Small intestine (tissue), 7 donors: ENCODE data around the gene TTLL13. TPM values are rescaled to one million over a fixed set of nuclear protein-coding genes. Genes with fewer than 3 reads are reported as not detected.

Experiments
- DNase-seq, 2 donors: peaks; one replicate each; pipeline versions ENCODE4 v3.0.0 to v3.0.0-alpha.2; 2013
- FAIRE-seq: peaks from 2 replicates; lab custom pipeline; 2012; peaks lifted over from hg19 to GRCh38; lab: Jason Lieb, UNC
- H3K27ac ChIP-seq, 3 donors: one replicate each; pipeline ENCODE4 v1.5.1; 2013; ENCODE audit warnings: low read length in 2 of 3, mild to moderate bottlenecking in 2 of 3, control low read depth in 1 of 3, inconsistent platforms in 1 of 3, low read depth in 1 of 3, moderate library complexity in 1 of 3
- H3K27me3 ChIP-seq, 3 donors: one replicate each; pipeline ENCODE4 v1.6.1; 2013; ENCODE audit warnings: low read length in 3 of 3, inconsistent platforms in 1 of 3; ENCODE audit not compliant: control insufficient read depth in 3 of 3, insufficient read depth in 3 of 3
- H3K36me3 ChIP-seq, 3 donors: one replicate each; pipeline ENCODE4 v1.6.1; 2013; ENCODE audit warnings: low read length in 3 of 3, inconsistent platforms in 1 of 3, low read depth in 1 of 3, mild to moderate bottlenecking in 1 of 3, moderate library complexity in 1 of 3; ENCODE audit not compliant: control insufficient read depth in 3 of 3, insufficient read depth in 2 of 3
- H3K4me1 ChIP-seq, 3 donors: one replicate each; pipeline ENCODE4 v1.6.1; 2013; ENCODE audit warnings: low read length in 2 of 3, inconsistent platforms in 1 of 3, low read depth in 1 of 3, mild to moderate bottlenecking in 1 of 3, moderate library complexity in 1 of 3; ENCODE audit not compliant: control insufficient read depth in 3 of 3, insufficient read depth in 2 of 3
- H3K4me3 ChIP-seq, 3 donors: one replicate each; pipeline ENCODE4 v1.5.1; 2013; ENCODE audit warnings: low read length in 3 of 3, control low read depth in 1 of 3, inconsistent platforms in 1 of 3, low read depth in 1 of 3, mild to moderate bottlenecking in 1 of 3, moderate library complexity in 1 of 3
- H3K9me3 ChIP-seq, 2 donors: one replicate each; pipeline ENCODE4 v1.6.1; 2013; ENCODE audit warnings: low read depth in 1 of 2, low read length in 1 of 2; ENCODE audit not compliant: control insufficient read depth in 2 of 2, insufficient read depth in 1 of 2
- WGBS, 3 donors: extraction: QIAGEN DNeasy Blood & Tissue Kit; methylation state at CpG; one replicate each; pipeline ENCODE4 v1.1.7; 2013; 5-methylcytosine and 5-hydroxymethylcytosine counted together
- polyA plus RNA-seq, 4 donors: library from polyadenylated mRNA; stranded (reverse) in 3 of 4; unstranded in 1 of 4; fragments of 200-250 nt in 3 of 4; fragments of 120-200 nt in 1 of 4; gene quantifications; one replicate each; pipeline versions ENCODE4 v1.2.1 to v1.2.3, GENCODE V29; 2013
- donor health status: healthy with polysubstance abuse.
- donor health status: control.
- donor health status: control.
- donor health status: Bipolar disorder and iron deficiency.
- donor health status: healthy.

The TTLL13 gene
- polyA plus RNA-seq, 4 donors: 0.07 to 0.45 (median 0.27) TPM; not detected in 1

DNA sequence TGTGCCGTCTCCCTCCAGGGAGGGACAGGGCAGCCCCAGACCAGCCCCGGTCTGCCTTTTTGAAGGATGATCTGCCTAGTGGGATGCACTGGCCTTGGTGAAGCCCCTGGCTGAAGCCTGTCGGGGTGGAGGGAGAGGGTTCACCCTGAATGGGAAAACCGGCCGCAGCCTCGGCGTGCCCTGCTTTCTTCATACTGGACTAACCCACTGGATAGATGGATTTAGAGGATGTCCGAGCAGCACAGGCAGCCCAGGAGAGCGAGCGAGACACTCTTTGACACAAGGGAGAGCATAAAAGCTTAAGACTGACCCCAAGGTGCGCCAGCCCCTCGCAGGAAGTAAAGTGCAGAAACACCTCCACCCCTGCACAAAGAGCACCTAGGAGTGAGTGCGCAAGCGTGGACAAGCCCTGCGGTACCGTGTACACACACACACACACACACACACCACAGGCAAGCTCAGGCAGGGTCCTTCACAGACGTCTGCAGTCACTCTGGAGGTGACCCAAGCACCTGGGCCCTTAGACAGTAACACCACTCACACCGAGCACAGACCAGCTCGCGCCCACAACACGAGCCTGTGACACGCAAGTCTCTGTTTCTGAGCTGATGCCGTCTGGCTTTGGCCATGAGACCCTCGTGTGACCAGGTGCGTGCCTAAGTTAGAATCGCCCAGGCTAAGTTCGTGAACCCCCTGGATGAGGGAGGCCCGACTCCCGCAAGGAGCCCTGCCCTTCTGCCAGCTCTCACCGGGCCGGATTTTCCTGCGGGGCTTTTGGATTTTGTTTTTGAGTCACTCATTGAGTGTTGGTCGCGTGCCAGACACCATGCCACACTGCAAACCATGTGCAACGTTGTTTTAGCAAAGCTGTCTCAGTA, 36.9 kb upstream of the TTLL13 start:
- H3K4me1 ChIP-seq: peaks cover 8 to 55% (median 9%) of the 10 kb centered on the region in 3 donors
- H3K27ac ChIP-seq: peak overlapping the region; percentile 83 to 100 (median 96)
- DNase-seq (peak in 1 of 2 donors; percentile 54), FAIRE-seq (no peak)
- no peak overlapping the region for H3K4me3 ChIP-seq
- H3K36me3 ChIP-seq: peaks cover 0 to 61% (median 0%) of the 10 kb centered on the region in 3 donors
- WGBS, 3 donors: 41 to 68% (median 52%) methylated on average over 31 to 35 of the region's 35 CpGs
- H3K27me3 ChIP-seq: no peaks in the 10 kb centered on the region
- H3K9me3 ChIP-seq: no peaks in the 10 kb centered on the region

- Histone ChIP-seq H3K27me3 (no peaks in the 10 kb centered on the region), H3K27ac (peak overlapping the region; percentile 83 to 100 (median 96)), H3K36me3 (peaks cover 0 to 63% (median 0%) of the 10 kb centered on the region in 3 donors), H3K4me1 (peaks cover 8 to 51% (median 9%) of the 10 kb centered on the region in 3 donors), H3K4me3 (no peak overlapping the region), H3K9me3 (no peaks in the 10 kb centered on the region)
- WGBS, 3 donors: 18 to 60% (median 34%) methylated on average over 12 of the region's 12 CpGs
- peak; percentile 78 to 97 for DNase-seq
- FAIRE-seq: no peak
Measured at GRCh38 chr15:90213122-90213817, 36.1 kb upstream of the TTLL13 start.

DNA sequence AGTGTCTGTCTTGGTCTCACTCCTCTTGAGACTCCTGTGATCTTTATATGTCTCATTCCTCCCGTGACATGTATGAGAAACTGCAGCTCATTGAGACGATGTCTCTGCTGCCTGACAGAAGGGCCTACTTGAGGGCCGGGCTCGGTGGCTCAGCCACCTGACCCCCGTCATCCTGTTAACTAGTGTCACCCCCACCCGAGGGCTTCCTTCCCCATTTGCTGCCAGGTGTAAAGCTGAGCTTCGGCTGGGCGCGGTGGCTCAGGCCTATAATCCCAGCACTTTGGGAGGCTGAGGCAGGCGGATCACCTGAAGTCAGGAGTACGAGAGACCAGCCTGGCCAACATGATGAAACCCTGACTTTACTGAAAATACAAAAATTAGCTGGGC, 35.5 kb upstream of the TTLL13 start:
- Histone ChIP-seq H3K36me3 (peaks cover 0 to 63% (median 2%) of the 10 kb centered on the region in 3 donors), H3K9me3 (no peaks in the 10 kb centered on the region), H3K27me3 (no peaks in the 10 kb centered on the region), H3K4me1 (peaks cover 8 to 46% (median 9%) of the 10 kb centered on the region in 3 donors), H3K4me3 (no peak overlapping the region), H3K27ac (peak overlapping the region; percentile 83 to 100 (median 96))
- 13 to 56% (median 41%) methylated on average over 11 of the region's 11 CpGs for WGBS, 3 donors
- FAIRE-seq (no peak), DNase-seq (no peak)

GRCh38 chr15:90214553-90215196, 34.7 kb upstream of the TTLL13 start:
- Histone ChIP-seq H3K4me1 (peaks cover 8 to 42% (median 9%) of the 10 kb centered on the region in 3 donors), H3K36me3 (peaks cover 0 to 64% (median 3%) of the 10 kb centered on the region in 3 donors), H3K9me3 (no peaks in the 10 kb centered on the region), H3K27ac (peak overlapping the region; percentile 68 to 100 (median 83)), H3K27me3 (no peaks in the 10 kb centered on the region), H3K4me3 (no peak overlapping the region)
- WGBS, 3 donors: 58 to 62% (median 62%) methylated on average over 8 of the region's 8 CpGs
- no peak for DNase-seq
- no peak for FAIRE-seq

DNA sequence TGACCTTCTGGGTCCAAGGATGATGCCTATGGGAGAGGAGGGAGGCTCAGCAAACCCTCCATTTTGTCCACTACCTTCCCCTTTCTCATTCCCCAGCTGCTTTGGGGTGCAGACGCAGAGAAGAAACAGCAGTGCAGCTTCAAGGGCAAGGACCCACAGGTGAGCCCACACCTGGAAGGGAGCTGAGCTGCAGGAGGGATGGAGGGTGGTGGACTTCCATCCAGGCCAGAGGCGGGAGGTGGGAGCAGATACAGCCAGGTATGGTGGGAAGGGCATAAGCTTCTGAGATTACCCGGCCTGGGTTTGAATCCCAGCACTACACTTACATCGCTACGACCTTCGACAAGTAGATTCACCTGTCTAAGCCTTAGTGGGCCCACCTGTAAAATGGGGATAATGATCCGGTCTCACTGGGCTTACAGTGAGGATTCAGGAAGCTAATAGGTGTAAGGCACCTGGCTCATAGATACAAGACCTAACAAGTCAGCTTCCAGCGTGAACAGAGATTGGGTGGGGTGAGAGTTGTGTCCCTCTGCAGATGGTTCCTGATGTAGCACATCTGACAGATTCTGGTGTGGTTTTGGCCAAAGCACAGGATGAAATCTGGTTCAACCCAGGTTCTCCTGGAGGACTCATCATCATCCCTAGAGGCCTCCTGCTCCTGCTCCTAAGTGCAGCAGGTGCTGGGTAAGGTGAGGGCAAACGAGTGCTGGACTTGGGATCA, 31.5 kb upstream of the TTLL13 start:
- no peak for FAIRE-seq
- no peak overlapping the region for H3K4me3 ChIP-seq
- H3K36me3 ChIP-seq: peaks cover 2 to 68% (median 6%) of the 10 kb centered on the region in 3 donors
- peaks cover 0 to 18% (median 4%) of the 10 kb centered on the region in 3 donors for H3K4me1 ChIP-seq
- whole genome bisulfite sequencing, 3 donors: 76 to 94% (median 84%) methylated on average over 9 of the region's 9 CpGs
- H3K27me3 ChIP-seq: no peaks in the 10 kb centered on the region
- no peaks in the 10 kb centered on the region for H3K9me3 ChIP-seq
- no peak for DNase-seq
- no peak overlapping the region for H3K27ac ChIP-seq

GRCh38 chr15:90219421-90220141, 29.8 kb upstream of the TTLL13 start:
- peaks cover 10 to 79% (median 16%) of the 10 kb centered on the region in 3 donors for H3K36me3 ChIP-seq
- no peaks in the 10 kb centered on the region for H3K9me3 ChIP-seq
- no peak overlapping the region for H3K4me3 ChIP-seq
- H3K27me3 ChIP-seq: no peaks in the 10 kb centered on the region
- H3K27ac ChIP-seq: no peak overlapping the region
- peak in 1 of 2 donors; percentile 52 for DNase-seq
- peaks cover 0 to 5% (median 3%) of the 10 kb centered on the region in 3 donors for H3K4me1 ChIP-seq
- no peak for FAIRE-seq
- WGBS, 3 donors: 59 to 68% (median 67%) methylated on average over 16 to 17 of the region's 17 CpGs

GRCh38 chr15:90221246-90221900, 28.0 kb upstream of the TTLL13 start:
- Histone ChIP-seq H3K9me3 (no peaks in the 10 kb centered on the region), H3K36me3 (peaks cover 19 to 87% (median 24%) of the 10 kb centered on the region in 3 donors), H3K4me1 (peaks cover 0 to 5% (median 0%) of the 10 kb centered on the region in 3 donors), H3K27ac (peak overlapping the region in 1 of 3 donors; percentile 6), H3K4me3 (no peak overlapping the region), H3K27me3 (no peaks in the 10 kb centered on the region)
- peak; percentile 83 to 86 for DNase-seq
- 43 to 55% (median 51%) methylated on average over 14 of the region's 14 CpGs for WGBS, 3 donors
- FAIRE-seq: no peak
